WTC11 (cell line): ENCODE results near the gene TMEM250.

Source experiments
- CREM ChIP-seq: sonication (generic); formaldehyde crosslinking; IDR thresholded peaks from 2 replicates; pipeline ENCODE4 v1.8.1; 2022; ENCODE audit warnings: mild to moderate bottlenecking, missing genetic modification reagents, moderate library complexity
- NFYB ChIP-seq: sonication (generic); formaldehyde crosslinking; conservative IDR thresholded peaks from 2 replicates; pipeline ENCODE4 v1.8.0; 2022; ENCODE audit warnings: low read depth, missing genetic modification reagents
- NR3C1 ChIP-seq: sonication (generic); formaldehyde crosslinking; conservative IDR thresholded peaks from 2 replicates; pipeline ENCODE4 v1.8.1; 2023; ENCODE audit warnings: low read depth, mild to moderate bottlenecking, missing genetic modification reagents
- SP1 ChIP-seq: sonication (generic); formaldehyde crosslinking; conservative IDR thresholded peaks from 2 replicates; pipeline ENCODE4 v1.8.1; 2022; ENCODE audit warnings: missing genetic modification reagents
- ZNF263 ChIP-seq: sonication (generic); formaldehyde crosslinking; IDR thresholded peaks from 2 replicates; pipeline ENCODE4 v1.8.1; 2022; ENCODE audit warnings: low read depth, mild to moderate bottlenecking, moderate library complexity, missing genetic modification reagents
- ZNF317 ChIP-seq: sonication (generic); formaldehyde crosslinking; IDR thresholded peaks from 2 replicates; pipeline ENCODE4 v1.8.1; 2023; ENCODE audit warnings: low read depth, mild to moderate bottlenecking, moderate library complexity, missing genetic modification reagents, borderline replicate concordance
- TF ChIP-seq, protein P1 (sequence below): fragments of 200-600 bp; IDR thresholded peaks from 2 replicates; pipeline ENCODE4 v1.8.0; 2022; ENCODE audit warnings: antibody characterized with exemption
- TF ChIP-seq, protein P2 (sequence below): sonication (generic); formaldehyde crosslinking; IDR thresholded peaks from 2 replicates; pipeline ENCODE4 v1.8.1; 2022; ENCODE audit warnings: mild to moderate bottlenecking, missing genetic modification reagents, moderate library complexity, borderline replicate concordance
- TF ChIP-seq, protein P3 (sequence below): sonication (generic); formaldehyde crosslinking; IDR thresholded peaks from 2 replicates; pipeline ENCODE4 v1.8.1; 2022; ENCODE audit warnings: mild to moderate bottlenecking, moderate library complexity, missing genetic modification reagents
- TF ChIP-seq, protein P4 (sequence below): sonication (generic); formaldehyde crosslinking; conservative IDR thresholded peaks from 2 replicates; pipeline ENCODE4 v1.8.1; 2022; ENCODE audit warnings: mild to moderate bottlenecking, missing genetic modification reagents
- TF ChIP-seq, protein P5 (sequence below): sonication (generic); formaldehyde crosslinking; IDR thresholded peaks from 2 replicates; pipeline ENCODE4 v1.8.1; 2022; ENCODE audit warnings: missing genetic modification reagents, borderline replicate concordance
- TF ChIP-seq, protein P6 (sequence below): sonication (generic); formaldehyde crosslinking; IDR thresholded peaks from 2 replicates; pipeline ENCODE4 v1.8.1; 2022; ENCODE audit warnings: low read depth, missing genetic modification reagents, borderline replicate concordance

DNA sequence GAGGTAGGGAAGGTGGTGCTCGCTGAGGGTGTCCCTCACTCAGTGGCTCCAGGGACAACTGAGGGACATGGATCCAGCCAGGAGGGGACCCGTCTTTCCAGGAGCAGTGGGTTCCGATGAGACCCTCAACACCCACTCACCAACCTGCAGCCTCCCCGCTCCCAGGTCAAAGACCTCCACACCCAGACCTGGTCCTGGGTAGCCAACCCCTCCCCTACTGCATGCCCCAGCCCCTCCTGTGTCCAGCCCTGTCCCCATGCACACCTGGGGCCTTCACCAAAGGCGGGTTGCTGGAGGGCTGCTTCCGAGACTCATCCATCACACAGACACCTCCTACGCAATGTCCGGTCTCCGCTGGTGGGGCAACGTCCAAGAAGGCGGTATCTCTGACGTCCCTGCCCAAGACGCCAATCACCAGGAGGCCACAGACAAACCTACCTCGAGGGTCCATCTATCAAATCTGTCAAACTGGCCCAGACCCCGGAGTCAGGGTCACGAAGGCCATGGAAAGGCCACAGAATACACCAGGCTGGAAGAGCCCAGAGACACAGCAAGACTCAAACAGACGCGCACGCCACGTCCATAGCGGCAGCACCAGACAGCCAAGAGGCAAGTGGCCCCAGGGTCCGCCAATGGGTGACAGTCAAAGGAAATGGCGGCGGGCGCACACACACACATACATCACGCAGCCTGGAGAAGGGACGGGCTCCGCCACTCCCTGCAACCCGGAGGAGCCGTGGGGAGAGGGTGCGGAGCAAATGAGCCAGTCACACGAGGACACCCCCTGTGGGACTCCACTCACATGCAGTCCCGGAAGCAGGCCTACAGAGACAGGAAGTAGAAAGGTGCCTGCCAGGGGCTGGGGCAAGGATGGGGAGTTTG is 34.4 kb downstream of the TMEM250 start:
- TF ChIP-seq ZNF317 (CRISPR knock-in tag) (no peak), NR3C1 (CRISPR knock-in tag) (no peak), CREM (no peak), ZNF263 (CRISPR knock-in tag) (no peak), NFYB (CRISPR knock-in tag) (no peak), SP1 (CRISPR knock-in tag) (no peak)
- TF ChIP-seq, protein P1, sequence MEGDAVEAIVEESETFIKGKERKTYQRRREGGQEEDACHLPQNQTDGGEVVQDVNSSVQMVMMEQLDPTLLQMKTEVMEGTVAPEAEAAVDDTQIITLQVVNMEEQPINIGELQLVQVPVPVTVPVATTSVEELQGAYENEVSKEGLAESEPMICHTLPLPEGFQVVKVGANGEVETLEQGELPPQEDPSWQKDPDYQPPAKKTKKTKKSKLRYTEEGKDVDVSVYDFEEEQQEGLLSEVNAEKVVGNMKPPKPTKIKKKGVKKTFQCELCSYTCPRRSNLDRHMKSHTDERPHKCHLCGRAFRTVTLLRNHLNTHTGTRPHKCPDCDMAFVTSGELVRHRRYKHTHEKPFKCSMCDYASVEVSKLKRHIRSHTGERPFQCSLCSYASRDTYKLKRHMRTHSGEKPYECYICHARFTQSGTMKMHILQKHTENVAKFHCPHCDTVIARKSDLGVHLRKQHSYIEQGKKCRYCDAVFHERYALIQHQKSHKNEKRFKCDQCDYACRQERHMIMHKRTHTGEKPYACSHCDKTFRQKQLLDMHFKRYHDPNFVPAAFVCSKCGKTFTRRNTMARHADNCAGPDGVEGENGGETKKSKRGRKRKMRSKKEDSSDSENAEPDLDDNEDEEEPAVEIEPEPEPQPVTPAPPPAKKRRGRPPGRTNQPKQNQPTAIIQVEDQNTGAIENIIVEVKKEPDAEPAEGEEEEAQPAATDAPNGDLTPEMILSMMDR, result no peak
- TF ChIP-seq, protein P2, sequence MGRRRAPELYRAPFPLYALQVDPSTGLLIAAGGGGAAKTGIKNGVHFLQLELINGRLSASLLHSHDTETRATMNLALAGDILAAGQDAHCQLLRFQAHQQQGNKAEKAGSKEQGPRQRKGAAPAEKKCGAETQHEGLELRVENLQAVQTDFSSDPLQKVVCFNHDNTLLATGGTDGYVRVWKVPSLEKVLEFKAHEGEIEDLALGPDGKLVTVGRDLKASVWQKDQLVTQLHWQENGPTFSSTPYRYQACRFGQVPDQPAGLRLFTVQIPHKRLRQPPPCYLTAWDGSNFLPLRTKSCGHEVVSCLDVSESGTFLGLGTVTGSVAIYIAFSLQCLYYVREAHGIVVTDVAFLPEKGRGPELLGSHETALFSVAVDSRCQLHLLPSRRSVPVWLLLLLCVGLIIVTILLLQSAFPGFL, result no peak
- TF ChIP-seq, protein P3, sequence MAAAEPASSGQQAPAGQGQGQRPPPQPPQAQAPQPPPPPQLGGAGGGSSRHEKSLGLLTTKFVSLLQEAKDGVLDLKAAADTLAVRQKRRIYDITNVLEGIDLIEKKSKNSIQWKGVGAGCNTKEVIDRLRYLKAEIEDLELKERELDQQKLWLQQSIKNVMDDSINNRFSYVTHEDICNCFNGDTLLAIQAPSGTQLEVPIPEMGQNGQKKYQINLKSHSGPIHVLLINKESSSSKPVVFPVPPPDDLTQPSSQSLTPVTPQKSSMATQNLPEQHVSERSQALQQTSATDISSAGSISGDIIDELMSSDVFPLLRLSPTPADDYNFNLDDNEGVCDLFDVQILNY (CRISPR knock-in tag), result no peak
- TF ChIP-seq, protein P4, sequence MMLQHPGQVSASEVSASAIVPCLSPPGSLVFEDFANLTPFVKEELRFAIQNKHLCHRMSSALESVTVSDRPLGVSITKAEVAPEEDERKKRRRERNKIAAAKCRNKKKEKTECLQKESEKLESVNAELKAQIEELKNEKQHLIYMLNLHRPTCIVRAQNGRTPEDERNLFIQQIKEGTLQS, result no peak
- TF ChIP-seq, protein P5, sequence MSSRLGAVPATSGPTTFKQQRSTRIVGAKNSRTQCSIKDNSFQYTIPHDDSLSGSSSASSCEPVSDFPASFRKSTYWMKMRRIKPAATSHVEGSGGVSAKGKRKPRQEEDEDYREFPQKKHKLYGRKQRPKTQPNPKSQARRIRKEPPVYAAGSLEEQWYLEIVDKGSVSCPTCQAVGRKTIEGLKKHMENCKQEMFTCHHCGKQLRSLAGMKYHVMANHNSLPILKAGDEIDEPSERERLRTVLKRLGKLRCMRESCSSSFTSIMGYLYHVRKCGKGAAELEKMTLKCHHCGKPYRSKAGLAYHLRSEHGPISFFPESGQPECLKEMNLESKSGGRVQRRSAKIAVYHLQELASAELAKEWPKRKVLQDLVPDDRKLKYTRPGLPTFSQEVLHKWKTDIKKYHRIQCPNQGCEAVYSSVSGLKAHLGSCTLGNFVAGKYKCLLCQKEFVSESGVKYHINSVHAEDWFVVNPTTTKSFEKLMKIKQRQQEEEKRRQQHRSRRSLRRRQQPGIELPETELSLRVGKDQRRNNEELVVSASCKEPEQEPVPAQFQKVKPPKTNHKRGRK (CRISPR knock-in tag), result no peak
- TF ChIP-seq, protein P6, sequence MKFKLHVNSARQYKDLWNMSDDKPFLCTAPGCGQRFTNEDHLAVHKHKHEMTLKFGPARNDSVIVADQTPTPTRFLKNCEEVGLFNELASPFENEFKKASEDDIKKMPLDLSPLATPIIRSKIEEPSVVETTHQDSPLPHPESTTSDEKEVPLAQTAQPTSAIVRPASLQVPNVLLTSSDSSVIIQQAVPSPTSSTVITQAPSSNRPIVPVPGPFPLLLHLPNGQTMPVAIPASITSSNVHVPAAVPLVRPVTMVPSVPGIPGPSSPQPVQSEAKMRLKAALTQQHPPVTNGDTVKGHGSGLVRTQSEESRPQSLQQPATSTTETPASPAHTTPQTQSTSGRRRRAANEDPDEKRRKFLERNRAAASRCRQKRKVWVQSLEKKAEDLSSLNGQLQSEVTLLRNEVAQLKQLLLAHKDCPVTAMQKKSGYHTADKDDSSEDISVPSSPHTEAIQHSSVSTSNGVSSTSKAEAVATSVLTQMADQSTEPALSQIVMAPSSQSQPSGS, result no peak
